ENCODE data around the gene C4BPA. TPM values are rescaled to one million over a fixed set of nuclear protein-coding genes. Genes with fewer than 3 reads are reported as not detected.

Gene C4BPA
- total RNA-seq, 4 donors from 2014 or later: not detected

DNA sequence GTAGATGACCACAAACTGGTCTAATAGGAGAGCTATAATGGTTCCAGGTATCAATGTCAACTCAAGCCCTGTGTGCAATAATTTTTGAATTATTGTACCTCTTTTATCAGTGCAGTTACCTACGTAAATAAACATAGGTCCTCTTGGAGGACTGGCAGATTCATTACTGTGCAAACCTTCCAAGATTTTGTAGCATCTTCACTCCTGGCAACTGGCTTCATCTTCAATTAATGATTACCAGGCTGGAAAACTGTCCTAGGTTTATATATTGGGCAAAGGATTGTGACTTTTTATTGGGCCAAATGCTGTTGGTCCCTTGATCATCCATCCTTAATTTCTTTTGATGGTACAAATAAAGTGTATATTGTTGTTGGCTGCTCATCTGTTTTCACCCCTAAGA lies 35.6 kb downstream of the C4BPA start:
- no peak overlapping the region for H3K27ac ChIP-seq
- intact Hi-C loops (cut with DNase I): no loop called here
- H3K9me3 ChIP-seq: no peaks in the 10 kb centered on the region
- no peak overlapping the region for H3K4me3 ChIP-seq (replicated peaks in 1 of 3)
- TF ChIP-seq POLR2A (IDR thresholded peaks at IDR 0.05): no peak
- TF ChIP-seq, protein P1, sequence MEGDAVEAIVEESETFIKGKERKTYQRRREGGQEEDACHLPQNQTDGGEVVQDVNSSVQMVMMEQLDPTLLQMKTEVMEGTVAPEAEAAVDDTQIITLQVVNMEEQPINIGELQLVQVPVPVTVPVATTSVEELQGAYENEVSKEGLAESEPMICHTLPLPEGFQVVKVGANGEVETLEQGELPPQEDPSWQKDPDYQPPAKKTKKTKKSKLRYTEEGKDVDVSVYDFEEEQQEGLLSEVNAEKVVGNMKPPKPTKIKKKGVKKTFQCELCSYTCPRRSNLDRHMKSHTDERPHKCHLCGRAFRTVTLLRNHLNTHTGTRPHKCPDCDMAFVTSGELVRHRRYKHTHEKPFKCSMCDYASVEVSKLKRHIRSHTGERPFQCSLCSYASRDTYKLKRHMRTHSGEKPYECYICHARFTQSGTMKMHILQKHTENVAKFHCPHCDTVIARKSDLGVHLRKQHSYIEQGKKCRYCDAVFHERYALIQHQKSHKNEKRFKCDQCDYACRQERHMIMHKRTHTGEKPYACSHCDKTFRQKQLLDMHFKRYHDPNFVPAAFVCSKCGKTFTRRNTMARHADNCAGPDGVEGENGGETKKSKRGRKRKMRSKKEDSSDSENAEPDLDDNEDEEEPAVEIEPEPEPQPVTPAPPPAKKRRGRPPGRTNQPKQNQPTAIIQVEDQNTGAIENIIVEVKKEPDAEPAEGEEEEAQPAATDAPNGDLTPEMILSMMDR (IDR thresholded peaks at IDR 0.05): no peak
- 100% methylated on average over 1 of the region's 1 CpG for WGBS, 2 donors
- H3K27me3 ChIP-seq: no peaks in the 10 kb centered on the region
- no peak for DNase-seq
- H3K36me3 ChIP-seq: no peaks in the 10 kb centered on the region
- H3K4me1 ChIP-seq: no peaks in the 10 kb centered on the region

DNA sequence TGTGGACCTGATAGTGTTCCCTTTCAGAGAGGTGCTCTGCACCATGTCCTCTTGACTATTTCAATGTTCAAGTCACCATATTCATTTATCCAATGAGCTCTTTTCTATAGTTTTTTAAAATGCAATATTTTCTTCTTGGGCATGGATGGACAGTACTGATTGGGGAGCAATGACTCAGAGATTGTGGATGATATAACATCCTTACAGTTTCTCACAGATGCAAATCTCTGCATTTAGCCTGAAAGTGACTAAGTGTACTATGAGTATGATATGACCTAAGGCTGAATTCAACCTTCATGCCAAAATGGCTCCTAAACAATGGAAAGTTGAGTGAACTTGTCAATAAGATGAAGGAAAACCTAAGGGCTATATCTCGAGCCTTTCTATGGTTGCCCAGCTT lies 36.5 kb downstream of the C4BPA start:
- Histone ChIP-seq H3K4me3 (replicated peaks in 1 of 3) (no peak overlapping the region), H3K9me3 (no peaks in the 10 kb centered on the region), H3K4me1 (no peaks in the 10 kb centered on the region), H3K36me3 (no peaks in the 10 kb centered on the region), H3K27me3 (no peaks in the 10 kb centered on the region), H3K27ac (no peak overlapping the region)
- TF ChIP-seq POLR2A (IDR thresholded peaks at IDR 0.05): no peak
- TF ChIP-seq, protein P1 (IDR thresholded peaks at IDR 0.05): no peak
- intact Hi-C loops (cut with DNase I): no loop called here
- no peak for DNase-seq
- WGBS, 2 donors: 61 to 76% methylated on average over 1 of the region's 1 CpG

DNA sequence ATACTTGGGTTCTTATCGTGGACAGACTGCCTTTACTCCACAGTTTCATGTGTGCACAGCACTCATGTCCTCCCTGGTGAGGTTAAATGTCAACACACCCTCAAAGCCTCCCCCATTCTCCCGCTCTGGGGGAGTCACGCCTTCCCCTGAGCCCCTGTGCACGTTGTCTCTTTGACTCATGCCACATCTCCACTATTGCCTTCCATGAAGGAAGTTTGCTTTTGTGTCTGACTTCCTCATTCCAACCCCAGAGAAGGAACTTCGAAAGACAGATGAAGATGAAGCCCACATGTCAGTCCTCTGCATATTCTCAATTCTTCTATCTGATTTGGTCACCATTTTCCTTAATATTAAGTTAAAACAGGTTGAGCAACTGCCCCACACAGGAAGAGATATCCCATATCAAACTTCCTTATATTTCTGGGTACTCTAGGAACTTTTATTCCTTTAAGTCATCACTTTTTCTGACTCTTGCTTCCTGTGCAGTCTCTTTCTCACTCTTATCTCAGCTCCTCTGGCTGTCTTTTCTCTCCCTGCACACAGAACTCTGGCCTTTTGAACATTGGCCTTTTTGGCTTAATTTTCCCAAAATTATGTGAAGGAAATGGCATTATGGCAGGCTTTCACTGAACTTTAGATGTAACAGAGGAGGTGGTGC lies 41.5 kb downstream of the C4BPA start:
- intact Hi-C loops (cut with DNase I): no loop called here
- H3K9me3 ChIP-seq: no peaks in the 10 kb centered on the region
- WGBS, 2 donors: 81 to 86% methylated on average over 5 of the region's 5 CpGs
- H3K36me3 ChIP-seq: no peaks in the 10 kb centered on the region
- H3K27ac ChIP-seq: no peak overlapping the region
- H3K4me3 ChIP-seq (replicated peaks in 1 of 3): no peak overlapping the region
- no peak for DNase-seq
- H3K4me1 ChIP-seq: no peaks in the 10 kb centered on the region
- H3K27me3 ChIP-seq: no peaks in the 10 kb centered on the region
- TF ChIP-seq, protein P1 (IDR thresholded peaks at IDR 0.05): no peak
- no peak for TF ChIP-seq POLR2A (IDR thresholded peaks at IDR 0.05)

DNA sequence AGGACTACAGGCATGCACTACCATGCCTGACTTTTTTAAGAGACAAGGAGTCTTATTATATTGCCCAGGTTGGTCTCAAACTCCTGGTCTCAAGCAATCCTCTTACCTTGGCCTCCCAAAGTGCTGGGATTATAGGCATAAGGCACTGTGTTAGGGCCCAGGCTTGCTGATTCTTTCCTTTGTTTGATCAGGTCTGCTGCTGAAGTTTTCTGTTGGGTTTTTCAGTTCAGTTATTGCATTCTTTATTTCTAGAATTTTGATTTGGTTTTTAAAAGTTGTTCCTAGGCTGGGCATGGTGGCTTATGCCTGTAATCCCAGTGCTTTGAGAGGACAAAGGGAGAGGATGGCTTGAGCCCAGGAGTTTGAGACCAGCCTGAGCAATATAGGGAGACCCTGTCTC lies 47.9 kb downstream of the C4BPA start:
- no peak overlapping the region for H3K4me3 ChIP-seq (replicated peaks in 1 of 3)
- TF ChIP-seq, protein P1 (IDR thresholded peaks at IDR 0.05): no peak
- no peak for TF ChIP-seq POLR2A (IDR thresholded peaks at IDR 0.05)
- intact Hi-C loops (cut with DNase I): no loop called here

DNA sequence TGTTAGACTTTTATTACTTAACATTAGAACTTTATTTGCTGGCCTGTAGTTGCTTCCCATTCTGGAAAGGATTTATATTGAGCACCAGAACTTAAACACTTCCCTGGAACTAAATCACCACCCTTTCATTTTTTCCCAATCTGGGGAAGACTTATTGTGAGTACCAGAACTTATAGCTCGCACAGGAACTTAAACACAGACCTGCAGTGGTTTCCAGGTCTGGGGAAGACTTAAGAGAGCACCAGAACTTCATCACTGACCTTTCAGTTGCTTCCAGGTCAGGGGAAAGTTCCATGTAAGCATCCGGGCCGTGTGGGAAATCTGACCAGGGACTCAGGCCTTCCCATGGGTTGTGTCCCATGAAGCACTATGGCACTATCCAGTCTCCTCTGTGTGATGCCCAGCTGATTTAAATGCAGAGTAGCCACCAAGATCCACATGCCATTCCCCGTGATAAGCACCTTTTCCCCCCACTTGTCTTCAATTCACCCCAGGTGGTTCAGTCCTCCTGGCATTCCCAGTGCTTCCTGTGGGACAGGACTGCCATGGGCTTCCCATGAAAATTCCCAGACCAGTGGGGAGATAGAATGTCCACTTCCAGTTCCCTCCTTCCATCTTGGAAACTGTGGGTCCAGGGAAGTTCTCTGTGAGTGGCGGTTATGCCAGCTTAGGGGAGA lies 48.9 kb downstream of the C4BPA start:
- TF ChIP-seq, protein P1 (IDR thresholded peaks at IDR 0.05): no peak
- no peak for TF ChIP-seq POLR2A (IDR thresholded peaks at IDR 0.05)
- Histone ChIP-seq H3K36me3 (no peaks in the 10 kb centered on the region), H3K27me3 (no peaks in the 10 kb centered on the region), H3K27ac (no peak overlapping the region), H3K4me3 (replicated peaks in 1 of 3) (no peak overlapping the region), H3K4me1 (no peaks in the 10 kb centered on the region), H3K9me3 (no peaks in the 10 kb centered on the region)
- WGBS, 2 donors: 73 to 80% methylated on average over 5 of the region's 5 CpGs
- intact Hi-C loops (cut with DNase I): no loop called here
- DNase-seq: no peak

More for the DNA sequence above, 47.9 kb downstream of the C4BPA start:
- DNase-seq: no peak
- Histone ChIP-seq H3K36me3 (no peaks in the 10 kb centered on the region), H3K27ac (no peak overlapping the region), H3K27me3 (no peaks in the 10 kb centered on the region), H3K9me3 (no peaks in the 10 kb centered on the region), H3K4me1 (no peaks in the 10 kb centered on the region)

Measured in thyroid gland (tissue), 4 donors.